SK-MEL-5 (cell line): ENCODE results near the gene SKAP1. TPM values are rescaled to one million over a fixed set of nuclear protein-coding genes. Genes with fewer than 3 reads are reported as not detected.
"Not testable (repeated sequence)": the region's sequence is repeated elsewhere in the genome, so short reads cannot be mapped to it uniquely, and the experiment has no call there.

Experiments
- DNase-seq: peaks from one replicate; pipeline ENCODE4 v3.0.0-alpha.2; 2016; ENCODE audit warnings: low read depth, low spot score
- in situ Hi-C: cut with HindIII; loops from 2 replicates; pipeline ENCODE4 v1.10.0; 2016; ENCODE audit warnings: low sequenced_read_pairs, high pct_unique_total_duplicates, low pct_unique_long_range_greater_than_20kb
- total RNA-seq: library from RNA; depleted of rRNA; stranded (reverse); fragments of >200 nt; shearing (Covaris generic); gene quantifications from 2 replicates; pipeline ENCODE4 v1.2.3, GENCODE V29; 2014

SKAP1 gene
- total RNA-seq, 1 experiment from 2014 or later, result not detected

DNA sequence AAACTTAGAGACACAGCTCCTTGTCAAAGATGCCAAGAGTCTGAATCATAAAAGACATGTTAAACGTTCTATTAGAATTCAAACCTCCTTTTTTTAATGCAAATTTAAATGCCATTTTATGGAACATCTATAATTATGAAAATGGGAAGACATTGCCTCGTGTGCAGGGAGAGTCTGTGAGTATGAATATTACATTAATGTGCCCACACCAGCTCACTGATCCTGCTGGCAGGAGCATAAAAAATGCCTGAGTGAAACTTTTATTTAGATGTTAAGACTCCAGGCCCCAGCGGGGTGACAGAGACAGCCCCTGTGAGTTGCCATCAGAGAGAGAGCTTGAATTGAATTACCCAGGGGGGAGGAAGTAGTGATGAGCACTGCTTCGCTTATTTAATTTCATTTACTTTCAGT is 237.7 kb downstream of the SKAP1 start:
- in situ Hi-C loops, result no loop called here
- no peak for DNase-seq

DNA sequence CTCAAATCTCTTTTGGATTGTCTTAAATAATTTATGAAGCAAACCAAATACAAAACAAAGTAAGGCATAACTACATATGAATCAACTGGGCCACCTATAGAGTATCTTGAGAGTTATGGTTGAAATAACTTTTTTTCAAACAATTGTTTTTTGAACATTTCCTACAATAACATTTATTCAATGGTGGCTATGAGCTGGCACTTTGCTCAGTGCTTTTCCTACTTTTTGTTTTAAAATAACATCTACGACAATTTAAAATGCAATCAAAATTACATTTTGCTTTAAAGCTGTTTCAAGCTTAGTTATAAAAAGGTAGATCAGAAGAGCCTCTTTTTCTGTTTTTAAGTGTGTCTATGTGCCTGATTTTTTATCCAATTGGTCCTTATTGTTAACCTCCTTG is 238.7 kb downstream of the SKAP1 start:
- in situ Hi-C loops, result no loop called here
- DNase-seq, result no peak

DNA sequence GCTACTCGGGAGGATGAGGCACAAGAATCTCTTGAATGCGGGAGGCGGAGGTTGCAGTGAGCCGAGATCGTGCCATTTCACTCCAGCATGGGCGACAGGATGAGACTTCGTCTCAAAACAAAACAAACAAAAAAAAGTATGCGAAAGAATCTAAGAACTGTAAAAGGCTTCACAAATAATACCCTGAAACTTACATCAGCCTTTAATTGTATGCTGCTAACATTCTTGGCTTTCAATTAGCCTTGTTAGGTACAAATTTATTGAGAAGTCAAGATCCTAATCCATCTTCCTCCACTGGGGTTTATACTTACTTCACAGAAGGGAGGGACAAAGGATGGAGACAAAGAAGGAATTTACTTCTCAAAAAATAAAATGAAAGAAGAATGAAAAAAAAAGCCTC is 239.1 kb downstream of the SKAP1 start:
- no peak for DNase-seq
- in situ Hi-C loops, result no loop called here

DNA sequence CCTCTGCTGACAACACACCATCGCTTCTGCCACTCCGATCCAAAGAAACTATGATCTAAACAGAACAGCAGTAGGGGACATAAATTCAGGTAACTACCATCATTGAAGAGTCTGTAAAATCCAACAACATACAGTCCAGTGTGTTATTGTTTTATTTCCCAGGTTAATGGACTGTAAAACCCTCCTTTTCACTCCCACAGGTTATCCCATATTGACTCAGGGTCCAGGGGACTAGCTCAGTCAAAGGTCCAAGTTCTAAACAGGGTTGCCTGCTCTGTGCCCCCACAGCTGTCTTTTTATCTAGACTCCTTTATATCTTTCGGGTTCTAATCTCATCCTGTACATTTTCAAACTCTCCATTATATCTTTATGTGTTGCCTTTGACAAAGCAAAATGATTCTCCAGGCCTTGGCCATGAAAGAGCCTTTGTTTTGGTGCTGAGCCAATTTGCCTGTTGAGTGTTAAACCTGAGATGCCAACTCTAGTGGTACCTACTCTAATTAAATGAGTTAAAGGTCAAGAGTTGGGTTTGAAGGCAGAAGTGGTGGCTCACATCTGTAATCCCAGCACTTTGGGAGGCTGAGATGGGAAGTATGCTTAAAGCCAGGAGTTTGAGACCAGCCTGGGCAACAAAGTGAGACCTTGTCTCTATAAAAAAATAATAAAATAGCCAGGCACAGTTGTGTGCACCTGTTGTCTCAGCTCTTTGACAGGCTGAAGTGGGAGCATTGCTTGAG is 242.0 kb downstream of the SKAP1 start:
- in situ Hi-C loops, result no loop called here
- DNase-seq, result no peak

DNA sequence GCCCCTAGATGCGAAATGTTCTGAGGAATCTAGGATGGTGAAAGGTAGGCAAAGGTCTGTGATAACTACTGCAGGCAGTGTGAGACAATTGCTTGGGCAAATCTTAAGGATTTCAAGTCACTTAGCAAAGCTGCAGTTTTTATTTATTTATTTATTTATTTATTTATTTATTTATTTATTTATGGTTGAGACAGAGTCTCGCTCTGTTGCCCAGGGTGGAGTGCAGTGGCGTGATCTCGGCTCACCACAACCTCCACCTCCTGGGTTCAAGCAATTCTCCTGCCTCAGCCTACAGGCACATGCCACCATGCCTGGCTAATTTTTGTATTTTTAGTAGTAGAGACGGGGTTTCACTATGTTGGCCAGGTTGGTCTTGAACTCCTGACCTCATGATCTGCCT is 243.7 kb downstream of the SKAP1 start:
- in situ Hi-C loops, DNase-seq: not testable (repeated sequence)

DNA sequence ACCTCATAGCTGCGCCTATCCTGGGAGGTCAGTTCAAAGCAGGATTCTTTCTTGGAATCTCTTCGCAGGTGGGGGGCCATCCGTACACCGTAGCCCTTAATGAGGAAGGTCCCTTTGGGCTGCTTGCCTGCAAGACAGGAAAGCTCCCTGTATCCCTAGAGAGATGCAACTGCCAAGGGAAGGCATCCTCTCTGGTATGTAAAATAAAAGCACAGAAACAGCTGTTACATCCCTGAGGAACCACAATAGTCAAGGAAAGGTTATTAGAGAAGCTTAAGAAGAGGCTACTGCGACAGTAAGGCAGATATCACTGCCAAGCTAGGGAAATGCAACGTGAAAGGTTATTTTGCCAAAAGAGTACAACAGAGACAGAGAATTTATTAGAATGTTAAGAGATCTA is 245.3 kb downstream of the SKAP1 start:
- in situ Hi-C loops, result no loop called here
- no peak for DNase-seq

DNA sequence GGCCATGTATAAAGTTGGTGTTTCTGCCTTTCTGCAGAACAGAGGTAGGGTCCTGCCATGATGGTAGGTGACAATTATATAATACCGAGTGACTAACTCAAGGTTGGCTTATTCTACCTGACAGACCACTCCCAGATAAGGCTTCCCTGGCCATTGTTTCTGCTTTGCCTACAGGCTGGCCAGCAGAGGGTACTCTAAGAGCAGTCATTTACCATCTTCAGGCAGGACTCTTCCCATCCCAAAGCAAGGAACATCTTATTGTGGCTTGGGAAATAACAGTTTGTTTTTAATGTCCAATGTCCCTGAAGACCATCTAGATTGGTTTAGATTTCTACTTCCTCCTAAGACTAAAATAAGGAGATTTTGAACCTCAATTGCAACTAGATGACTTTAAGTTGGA is 248.4 kb downstream of the SKAP1 start:
- DNase-seq, result peak; percentile 56
- in situ Hi-C loops, result no loop called here

DNA sequence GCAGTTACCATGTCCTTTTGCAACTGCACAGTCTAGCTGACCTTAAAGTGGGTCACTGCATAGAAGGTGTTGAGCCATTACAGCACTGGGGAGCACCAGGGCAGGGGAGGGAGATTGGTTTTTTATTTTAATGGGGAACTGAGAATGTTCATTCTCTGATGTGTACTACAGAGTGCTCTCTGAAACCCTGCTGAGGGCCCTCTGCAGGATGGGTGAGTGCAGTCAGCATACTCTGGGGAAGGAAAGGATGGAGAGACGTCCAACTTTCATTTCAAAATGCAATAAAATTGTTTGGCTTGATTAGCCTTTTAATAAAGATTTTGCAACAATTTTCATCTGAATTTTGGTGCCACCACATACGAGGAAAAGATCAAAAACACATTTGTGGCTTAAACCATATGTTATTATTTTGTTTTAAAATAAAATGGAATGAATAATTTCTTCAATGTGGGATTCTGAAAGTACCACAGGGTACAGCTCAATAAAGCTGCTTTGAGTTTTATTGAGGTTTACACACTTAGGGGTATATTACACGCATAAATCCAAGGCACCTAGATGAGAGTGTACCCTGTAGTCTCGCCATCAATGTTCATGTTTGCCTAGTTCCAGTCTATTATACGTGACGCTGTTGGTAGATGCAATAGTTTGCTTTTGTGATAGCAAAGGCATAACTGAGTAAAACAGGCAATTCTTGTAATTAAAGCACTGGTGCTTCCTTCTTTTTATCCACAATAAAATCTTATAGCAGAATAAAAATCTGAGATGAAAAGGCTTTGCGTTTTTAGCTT is 249.0 kb downstream of the SKAP1 start:
- DNase-seq, result no peak
- in situ Hi-C loops, result no loop called here

DNA sequence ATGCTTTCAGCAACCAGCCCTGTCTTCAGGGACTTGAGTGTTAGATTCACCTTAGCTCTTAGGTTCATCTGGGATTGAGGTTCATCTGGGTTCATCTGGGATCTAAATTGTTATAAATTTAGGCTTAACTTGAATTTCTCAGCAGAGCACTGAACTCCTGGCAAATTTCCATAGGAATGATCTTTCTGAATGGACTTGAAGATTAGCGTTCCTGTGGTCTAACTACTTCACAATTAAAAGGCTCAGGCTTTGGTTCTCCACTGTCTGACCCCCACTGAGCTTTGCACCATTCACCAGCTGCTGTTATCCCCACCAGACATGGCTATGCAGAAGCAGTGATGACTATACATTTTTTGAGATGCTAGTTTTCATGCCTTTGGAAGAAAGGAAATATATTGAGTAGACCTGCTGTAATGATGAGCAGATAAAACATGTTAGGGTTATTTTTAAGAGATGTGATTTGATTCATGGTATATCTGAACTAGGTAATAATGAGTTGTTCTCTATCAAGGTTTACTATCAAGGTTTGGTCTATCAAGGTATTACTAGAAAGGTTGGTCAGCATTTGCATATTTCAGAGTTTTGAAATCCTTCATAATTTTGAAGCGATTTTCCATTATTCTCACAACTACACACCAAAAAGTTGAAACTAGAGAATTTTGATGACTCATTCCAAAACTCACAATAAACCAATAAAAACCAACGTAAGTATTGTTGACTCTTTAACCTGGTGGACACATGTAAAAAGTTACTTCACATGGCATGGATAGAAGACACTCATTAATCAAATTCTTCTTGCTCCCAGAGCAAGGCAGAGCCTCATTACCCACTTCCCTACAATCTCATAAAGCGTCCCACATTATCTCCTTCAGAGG is 250.7 kb downstream of the SKAP1 start:
- no peak for DNase-seq
- in situ Hi-C loops, result no loop called here

DNA sequence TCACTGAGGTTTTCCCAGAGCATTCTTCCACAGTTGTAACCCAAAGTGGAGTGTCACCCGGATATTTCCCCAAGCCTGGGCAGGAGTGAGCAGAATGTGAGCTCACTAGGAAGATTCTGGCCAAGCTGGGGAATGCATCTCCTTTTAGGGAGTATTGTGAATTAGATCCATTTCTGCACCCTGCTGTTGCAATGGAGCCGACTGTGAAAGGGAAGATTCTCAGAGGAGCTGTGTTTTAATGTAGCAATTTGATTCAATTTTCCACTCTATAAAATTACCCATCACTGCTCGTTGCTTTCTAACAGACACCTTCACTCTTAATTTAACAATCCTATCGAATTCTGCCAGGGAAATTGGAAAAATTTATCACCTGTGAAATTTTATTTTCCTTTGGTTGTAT is 251.7 kb downstream of the SKAP1 start:
- DNase-seq, result no peak
- in situ Hi-C loops, result no loop called here

DNA sequence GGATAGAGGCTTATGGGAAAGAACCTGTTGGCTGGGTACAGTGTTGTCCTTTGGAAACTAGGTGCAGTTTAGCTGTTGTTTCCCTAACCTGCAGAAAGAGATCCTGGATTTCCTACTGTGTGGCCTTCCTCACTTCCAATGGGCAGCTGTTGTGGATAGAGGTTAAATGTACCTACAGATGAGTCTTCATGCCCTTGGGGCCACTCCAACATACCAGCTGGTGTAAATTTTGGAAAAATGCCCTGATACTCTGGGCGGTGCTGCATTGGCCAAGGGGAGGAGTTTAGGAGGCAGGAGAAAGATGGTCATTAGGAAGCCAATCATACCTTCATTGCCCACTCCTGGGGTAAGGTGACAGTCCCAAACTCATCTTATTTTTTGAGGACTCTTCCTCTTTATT is 252.2 kb downstream of the SKAP1 start:
- DNase-seq, result no peak
- in situ Hi-C loops, result no loop called here

DNA sequence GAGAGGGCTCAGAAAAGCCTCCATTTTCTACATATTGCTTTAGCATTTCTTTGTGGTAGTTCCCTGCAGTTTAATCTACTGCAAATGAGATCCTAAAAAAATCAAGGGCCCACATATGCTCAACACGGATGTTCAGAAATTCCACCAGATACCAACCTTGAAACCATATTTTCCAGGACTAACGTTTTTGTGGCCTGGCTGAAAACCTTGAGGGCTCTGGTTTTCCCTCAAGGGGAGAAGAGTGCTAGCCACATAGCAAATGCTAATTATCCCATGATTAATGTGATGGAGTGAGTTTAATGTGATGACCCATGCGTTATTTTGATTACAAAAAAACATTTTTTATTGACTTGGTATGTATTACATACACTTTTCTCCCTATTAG is 253.6 kb downstream of the SKAP1 start:
- in situ Hi-C loops, result no loop called here
- no peak for DNase-seq

DNA sequence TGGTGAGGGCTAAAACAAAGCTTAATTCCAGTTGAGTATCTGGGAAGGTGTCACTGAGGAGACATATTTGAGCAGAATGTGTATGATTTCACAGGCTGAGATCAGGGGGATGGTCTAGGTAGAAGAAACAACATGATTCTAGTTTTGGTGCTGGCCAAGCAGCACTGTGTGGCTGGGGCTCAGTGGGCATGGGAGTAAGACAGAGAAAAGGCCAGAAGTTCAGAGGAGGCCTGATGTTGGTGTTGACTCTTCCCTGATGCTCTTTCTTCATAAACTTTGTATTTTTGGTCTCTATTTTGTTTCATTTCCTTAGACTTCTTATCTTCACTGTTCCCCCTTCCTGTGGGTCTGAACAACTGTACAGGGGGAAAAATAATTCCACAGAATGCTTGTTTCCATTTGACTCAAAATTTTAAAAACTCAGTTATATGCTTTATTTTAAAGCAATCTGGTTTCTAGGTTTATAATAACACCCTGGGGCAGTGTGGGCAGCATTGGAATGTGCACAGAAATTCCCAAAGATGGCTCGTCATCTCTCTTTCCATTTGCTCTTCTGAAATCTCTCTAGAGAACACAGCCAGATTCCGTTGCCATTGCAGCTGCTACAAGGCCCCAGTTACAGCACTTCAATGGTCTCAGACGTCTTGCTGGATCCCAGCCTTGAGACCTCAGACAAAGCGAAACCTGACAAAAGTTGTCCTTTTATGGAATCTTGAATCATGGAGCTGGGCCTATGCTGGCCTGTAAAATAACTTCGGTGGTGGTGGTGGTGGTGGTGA is 254.1 kb downstream of the SKAP1 start:
- in situ Hi-C loops, result no loop called here
- no peak for DNase-seq

DNA sequence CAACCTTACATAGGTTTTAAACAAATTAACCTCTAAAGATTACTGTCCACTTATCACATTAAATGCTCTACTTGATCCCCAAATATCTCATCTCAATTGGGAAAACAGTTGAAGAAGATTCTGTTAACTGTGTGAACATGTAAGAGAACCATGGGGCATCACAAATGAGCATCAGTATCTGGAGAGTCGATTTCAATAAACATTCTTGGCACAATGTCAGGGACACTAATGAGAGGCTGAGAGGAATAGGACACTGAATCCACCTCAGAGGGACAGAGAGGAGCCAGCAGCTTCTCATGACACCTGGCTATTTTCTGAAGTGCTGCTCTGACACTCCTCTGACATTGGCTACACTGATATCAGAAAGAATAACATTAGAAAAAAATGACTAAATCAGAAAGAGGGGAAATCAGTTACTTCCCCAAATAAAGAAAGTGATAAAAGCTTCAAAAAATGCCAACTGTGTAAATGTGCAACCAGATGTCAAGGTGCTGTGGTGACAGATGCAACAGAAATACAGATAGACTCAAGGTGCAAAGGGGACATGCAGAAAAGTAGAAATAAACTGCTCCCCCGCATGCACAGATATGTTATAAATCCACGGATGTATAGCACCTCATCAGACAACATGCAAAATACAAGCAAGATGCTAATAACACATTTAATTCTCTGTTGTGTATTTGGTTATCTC is 255.0 kb downstream of the SKAP1 start:
- no peak for DNase-seq
- in situ Hi-C loops, result no loop called here

DNA sequence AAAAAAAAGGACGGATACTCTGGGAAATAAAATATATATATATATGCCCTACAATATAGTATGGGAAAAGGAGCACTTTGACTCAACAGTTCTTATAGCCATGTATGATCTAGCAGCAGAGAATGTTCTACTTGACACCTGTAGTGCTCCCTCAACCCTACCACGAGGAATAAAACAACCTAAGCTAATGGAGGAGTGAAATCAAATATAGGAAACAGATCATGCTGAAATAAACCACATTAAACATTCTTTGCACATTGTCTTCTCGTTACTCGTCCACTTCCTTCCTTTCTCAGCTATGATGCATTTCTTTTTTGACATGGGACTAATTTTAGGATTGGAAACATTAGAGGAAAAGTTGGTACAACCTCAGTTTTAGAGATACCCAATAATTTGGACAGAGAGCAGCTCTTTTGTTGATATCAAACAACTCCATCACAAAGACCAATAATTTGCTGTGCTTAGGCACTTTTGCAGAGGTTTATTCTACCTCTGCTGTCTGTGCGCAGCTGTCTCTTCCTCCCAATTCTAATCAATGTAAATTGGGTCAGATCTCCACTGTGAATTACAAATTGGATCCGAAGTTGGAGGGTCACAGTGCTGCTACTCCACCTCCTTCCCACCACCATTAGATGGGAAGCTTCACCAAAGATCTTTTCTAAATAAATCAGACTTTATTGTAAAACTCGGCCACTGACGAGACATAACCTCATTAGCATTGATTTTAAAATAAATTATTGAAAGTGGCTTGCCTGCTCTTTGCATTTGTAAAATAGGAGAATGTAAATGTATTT is 256.6 kb downstream of the SKAP1 start:
- DNase-seq, result no peak

DNA sequence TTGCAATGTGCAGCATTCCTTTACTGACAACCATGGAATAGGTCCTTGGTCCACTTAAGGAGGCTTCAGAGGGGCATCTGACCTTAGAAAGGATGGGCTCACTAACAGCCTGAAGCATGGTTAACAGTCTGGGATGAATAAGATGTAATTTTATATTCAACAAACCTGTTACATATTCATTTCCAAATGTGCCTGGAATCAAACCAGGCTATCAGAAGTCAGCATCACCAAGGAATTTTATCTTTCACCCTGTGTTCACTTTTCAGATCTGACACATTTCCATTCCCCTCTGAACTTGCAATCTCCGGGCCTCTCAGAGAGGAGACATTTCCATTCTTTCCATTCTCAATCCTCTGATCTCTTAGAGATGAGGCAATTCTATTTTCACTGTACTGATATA is 260.1 kb downstream of the SKAP1 start:
- DNase-seq, result no peak
- in situ Hi-C loops, result no loop called here

More for the DNA sequence above, 256.6 kb downstream of the SKAP1 start:
- in situ Hi-C loops, result no loop called here
